Gastroesophageal sphincter (tissue), 3 donors: ENCODE results near the gene TPP2.

Experiments used
- CTCF ChIP-seq, 4 experiments: fragments of 200-600 bp in 2 of 4; fragments of 450-650 bp in 2 of 4; sonication (generic) in 1 of 4; IDR thresholded peaks; one replicate each; pipeline ENCODE4 v1.5.1; 2017 to 2019; ENCODE audit warnings: antibody characterized with exemption in 4 of 4, mild to moderate bottlenecking in 2 of 4, moderate library complexity in 2 of 4
- POLR2A ChIP-seq, 2 donors: fragments of 450-650 bp; IDR thresholded peaks; one replicate each; pipeline ENCODE4 v1.6.1; 2017; ENCODE audit warnings: antibody characterized with exemption in 2 of 2, mild to moderate bottlenecking in 2 of 2, moderate library complexity in 1 of 2
- POLR2AphosphoS5 ChIP-seq: sonication (generic); formaldehyde crosslinking; IDR thresholded peaks from one replicate; pipeline ENCODE4 v1.6.1; 2017; ENCODE audit warnings: antibody characterized with exemption

DNA sequence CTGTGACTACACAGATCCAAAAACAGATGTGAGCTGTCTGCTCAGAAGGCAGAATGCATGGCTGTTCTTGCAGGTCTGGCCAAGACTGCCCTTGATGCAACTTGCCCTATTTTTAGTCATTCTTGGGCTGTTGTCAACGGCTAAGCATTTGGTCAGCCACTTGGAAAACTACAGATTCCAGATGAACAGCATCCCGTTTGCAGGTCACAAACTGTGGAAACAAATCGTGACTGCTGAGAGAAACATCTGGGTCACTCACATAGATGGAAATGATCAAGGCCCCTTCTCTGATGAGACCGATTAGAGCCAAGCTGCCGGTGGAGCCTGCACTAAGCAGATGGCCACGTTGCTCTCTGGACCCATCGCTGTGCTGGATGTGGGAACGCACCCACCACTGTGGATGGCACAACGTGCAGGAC is 113.5 kb downstream of the TPP2 start:
- TF ChIP-seq CTCF (IDR thresholded peaks at IDR 0.05) (no peak), POLR2AphosphoS5 (no peak), POLR2A (IDR thresholded peaks at IDR 0.05) (no peak)
